ENCODE results near the gene SMYD5. TPM values are rescaled to one million over a fixed set of nuclear protein-coding genes. Genes with fewer than 3 reads are reported as not detected.
A peak's percentile ranks its signal among the peaks of the same experiment; 100 is the strongest.
"Not testable (repeated sequence)": the region's sequence is repeated elsewhere in the genome, so short reads cannot be mapped to it uniquely, and the experiment has no call there.

SMYD5 gene
- total RNA-seq, 4 donors from 2014 or later, result 5.9 to 31.1 (median 22.7) TPM

GRCh38 chr2:73176881-73177644 lies 37.0 kb upstream of the SMYD5 start:
- H3K4me1 ChIP-seq, result peaks cover 0 to 11% of the 10 kb centered on the region in 2 donors
- no peaks in the 10 kb centered on the region for H3K9me3 ChIP-seq
- no peaks in the 10 kb centered on the region for H3K36me3 ChIP-seq
- TF ChIP-seq CTCF (IDR thresholded peaks at IDR 0.05), result peak; percentile 99
- TF ChIP-seq POLR2A (IDR thresholded peaks at IDR 0.05), result peak; percentile 19 to 22
- intact Hi-C loops (cut with DNase I; ENCODE audit: low total_unique reads), result loop anchor here (5.0 kb wide), 2 partner anchors 90 to 185 kb away; no protein-coding TSS in a partner anchor
- peaks cover 0 to 12% of the 10 kb centered on the region in 2 donors for H3K27me3 ChIP-seq
- peak; percentile 89 to 91 for DNase-seq
- peak overlapping the region; percentile 62 to 72 for H3K27ac ChIP-seq
- peak overlapping the region; percentile 42 to 47 for H3K4me3 ChIP-seq

GRCh38 chr2:73177645-73178255 lies 36.3 kb upstream of the SMYD5 start:
- no peak overlapping the region for H3K27ac ChIP-seq
- peak overlapping the region in 1 of 2 donors; percentile 47 for H3K4me3 ChIP-seq
- H3K9me3 ChIP-seq, result no peaks in the 10 kb centered on the region
- intact Hi-C loops (cut with DNase I; ENCODE audit: low total_unique reads), result loop anchor here (5.0 kb wide), 2 partner anchors 90 to 185 kb away; no protein-coding TSS in a partner anchor
- H3K27me3 ChIP-seq, result peaks cover 0 to 12% of the 10 kb centered on the region in 2 donors
- no peak for DNase-seq
- H3K36me3 ChIP-seq, result no peaks in the 10 kb centered on the region
- H3K4me1 ChIP-seq, result peaks cover 0 to 11% of the 10 kb centered on the region in 2 donors
- TF ChIP-seq CTCF (IDR thresholded peaks at IDR 0.05), result no peak
- TF ChIP-seq POLR2A (IDR thresholded peaks at IDR 0.05), result no peak

GRCh38 chr2:73185965-73186364 lies 28.1 kb upstream of the SMYD5 start:
- TF ChIP-seq CTCF (IDR thresholded peaks at IDR 0.05), result no peak
- no peak for TF ChIP-seq POLR2A (IDR thresholded peaks at IDR 0.05)
- intact Hi-C loops (cut with DNase I; ENCODE audit: low total_unique reads), result no loop called here
- H3K27me3 ChIP-seq, result no peaks in the 10 kb centered on the region
- H3K9me3 ChIP-seq, result no peaks in the 10 kb centered on the region
- no peaks in the 10 kb centered on the region for H3K4me1 ChIP-seq
- H3K36me3 ChIP-seq, result no peaks in the 10 kb centered on the region
- H3K4me3 ChIP-seq, result no peak overlapping the region
- DNase-seq, result no peak
- H3K27ac ChIP-seq, result no peak overlapping the region

- no peak overlapping the region for H3K4me3 ChIP-seq
- no peaks in the 10 kb centered on the region for H3K27me3 ChIP-seq
- H3K27ac ChIP-seq, result no peak overlapping the region
- DNase-seq, result no peak
- no peaks in the 10 kb centered on the region for H3K9me3 ChIP-seq
- H3K4me1 ChIP-seq, result no peaks in the 10 kb centered on the region
- H3K36me3 ChIP-seq, result no peaks in the 10 kb centered on the region
- TF ChIP-seq CTCF (IDR thresholded peaks at IDR 0.05) (no peak), POLR2A (IDR thresholded peaks at IDR 0.05) (no peak)
- intact Hi-C loops (cut with DNase I; ENCODE audit: low total_unique reads), result no loop called here
Measured at GRCh38 chr2:73187549-73187948, 26.5 kb upstream of the SMYD5 start.

- Histone ChIP-seq H3K4me1 (no peaks in the 10 kb centered on the region), H3K4me3 (no peak overlapping the region), H3K27ac (no peak overlapping the region), H3K9me3 (no peaks in the 10 kb centered on the region), H3K27me3 (peaks cover 4 to 5% of the 10 kb centered on the region in 2 donors), H3K36me3 (no peaks in the 10 kb centered on the region)
- no peak for TF ChIP-seq CTCF (IDR thresholded peaks at IDR 0.05)
- TF ChIP-seq POLR2A (IDR thresholded peaks at IDR 0.05), result no peak
- no peak for DNase-seq
- intact Hi-C loops (cut with DNase I; ENCODE audit: low total_unique reads), result no loop called here
Measured at GRCh38 chr2:73197579-73197978, 16.5 kb upstream of the SMYD5 start.

GRCh38 chr2:73200281-73200680 lies 13.8 kb upstream of the SMYD5 start:
- H3K27me3 ChIP-seq, result peaks cover 12 to 19% of the 10 kb centered on the region in 2 donors
- H3K9me3 ChIP-seq; H3K36me3 ChIP-seq; intact Hi-C loops (cut with DNase I; ENCODE audit: low total_unique reads); H3K27ac ChIP-seq; H3K4me1 ChIP-seq; DNase-seq; H3K4me3 ChIP-seq: not testable (repeated sequence)
